B cell (primary cell): ENCODE results near the gene ARRDC1.

Experiments used
- EZH2 ChIP-seq: IDR thresholded peaks from 2 replicates; pipeline ENCODE4 v1.6.1; 2012; ENCODE audit warnings: borderline replicate concordance, low read depth, mild to moderate bottlenecking, moderate library complexity, low read length; ENCODE audit not compliant: insufficient read depth, poor library complexity, severe bottlenecking
- TF ChIP-seq, protein P1 (sequence below): fragments of 200-600 bp; IDR thresholded peaks from one replicate; pipeline ENCODE4 v1.8.0; 2022; ENCODE audit warnings: antibody characterized with exemption, mild to moderate bottlenecking

DNA sequence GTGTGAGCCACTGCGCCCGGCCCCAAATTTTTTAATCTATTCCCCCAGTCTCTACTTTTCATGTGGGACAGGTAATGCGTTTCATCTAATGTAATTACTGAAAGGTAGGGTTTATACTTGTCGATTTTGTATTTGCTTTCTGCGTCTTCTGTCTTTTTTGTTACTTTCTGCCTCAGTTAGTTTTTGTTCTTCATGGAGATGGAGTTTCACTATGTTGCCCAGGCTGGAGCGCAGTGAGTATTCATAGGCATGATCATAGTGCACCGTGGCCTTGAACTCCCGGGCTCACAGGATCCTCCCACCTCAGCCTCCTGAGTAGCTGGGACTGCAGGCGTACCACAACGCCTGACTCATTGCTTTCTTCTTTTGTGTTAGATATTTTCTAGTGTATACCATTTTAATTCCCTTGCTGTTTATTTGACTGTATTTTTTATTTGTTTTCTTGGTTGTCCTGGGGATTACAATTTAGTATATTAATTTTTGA lies 36.7 kb downstream of the ARRDC1 start:
- TF ChIP-seq, protein P1, sequence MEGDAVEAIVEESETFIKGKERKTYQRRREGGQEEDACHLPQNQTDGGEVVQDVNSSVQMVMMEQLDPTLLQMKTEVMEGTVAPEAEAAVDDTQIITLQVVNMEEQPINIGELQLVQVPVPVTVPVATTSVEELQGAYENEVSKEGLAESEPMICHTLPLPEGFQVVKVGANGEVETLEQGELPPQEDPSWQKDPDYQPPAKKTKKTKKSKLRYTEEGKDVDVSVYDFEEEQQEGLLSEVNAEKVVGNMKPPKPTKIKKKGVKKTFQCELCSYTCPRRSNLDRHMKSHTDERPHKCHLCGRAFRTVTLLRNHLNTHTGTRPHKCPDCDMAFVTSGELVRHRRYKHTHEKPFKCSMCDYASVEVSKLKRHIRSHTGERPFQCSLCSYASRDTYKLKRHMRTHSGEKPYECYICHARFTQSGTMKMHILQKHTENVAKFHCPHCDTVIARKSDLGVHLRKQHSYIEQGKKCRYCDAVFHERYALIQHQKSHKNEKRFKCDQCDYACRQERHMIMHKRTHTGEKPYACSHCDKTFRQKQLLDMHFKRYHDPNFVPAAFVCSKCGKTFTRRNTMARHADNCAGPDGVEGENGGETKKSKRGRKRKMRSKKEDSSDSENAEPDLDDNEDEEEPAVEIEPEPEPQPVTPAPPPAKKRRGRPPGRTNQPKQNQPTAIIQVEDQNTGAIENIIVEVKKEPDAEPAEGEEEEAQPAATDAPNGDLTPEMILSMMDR: no peak
- TF ChIP-seq EZH2: no peak
